OCI-LY1 (cell line): ENCODE measurements around the gene LDAH.

ENCODE experiments used
- H2AFZ ChIP-seq: fragments of 200-600 bp; sonication (generic), shearing (Covaris generic); 2 replicates; pipeline ENCODE4 v1.6.0; 2014; ENCODE audit warnings: antibody characterized with exemption, mild to moderate bottlenecking, low read length
- H3F3A ChIP-seq: fragments of 200-600 bp; sonication (generic), shearing (Covaris generic); 2 replicates; pipeline ENCODE4 v1.6.0; 2014; ENCODE audit warnings: mild to moderate bottlenecking, antibody characterized with exemption, low read length, moderate library complexity; ENCODE audit not compliant: insufficient read depth
- H3K27ac ChIP-seq: fragments of 200-600 bp; sonication (generic); 2 replicates; pipeline ENCODE4 v1.5.1; 2014; ENCODE audit warnings: low read length, mixed run types, mild to moderate bottlenecking, low read depth; ENCODE audit not compliant: poor library complexity, severe bottlenecking
- H3K27me3 ChIP-seq: fragments of 200-600 bp; sonication (generic); 2 replicates; pipeline ENCODE4 v1.6.0; 2014; ENCODE audit warnings: antibody characterized with exemption, mild to moderate bottlenecking, low read length, moderate library complexity; ENCODE audit not compliant: insufficient read depth
- H3K36me3 ChIP-seq: fragments of 200-600 bp; sonication (generic); 2 replicates; pipeline ENCODE4 v1.6.1; 2014; ENCODE audit warnings: mild to moderate bottlenecking, antibody characterized with exemption, low read length, moderate library complexity, mixed read lengths; ENCODE audit not compliant: insufficient read depth
- H3K4me1 ChIP-seq: fragments of 200-600 bp; sonication (generic); 2 replicates; pipeline ENCODE4 v1.5.1; 2014; ENCODE audit warnings: mild to moderate bottlenecking, low read length, moderate library complexity; ENCODE audit not compliant: insufficient read depth, severe bottlenecking
- H3K4me2 ChIP-seq: fragments of 200-600 bp; sonication (generic), shearing (Covaris generic); 2 replicates; pipeline ENCODE4 v1.6.1; 2014; ENCODE audit warnings: low read length
- H3K4me3 ChIP-seq: fragments of 200-600 bp; sonication (generic); 2 replicates; pipeline ENCODE4 v1.5.1; 2014; ENCODE audit warnings: low read length, low read depth, mild to moderate bottlenecking, mixed read lengths; ENCODE audit not compliant: poor library complexity, severe bottlenecking
- H3K79me2 ChIP-seq: fragments of 200-600 bp; shearing (Covaris generic); 2 replicates; pipeline ENCODE4 v1.6.1; 2016; ENCODE audit warnings: mixed run types, low read length, mixed read lengths; ENCODE audit not compliant: insufficient read depth
- H3K9ac ChIP-seq: fragments of 200-600 bp; sonication (generic), shearing (Covaris generic); 2 replicates; pipeline ENCODE4 v1.6.1; 2014; ENCODE audit warnings: mild to moderate bottlenecking, low read length, mixed read lengths
- H3K9me2 ChIP-seq: fragments of 200-600 bp; sonication (generic), shearing (Covaris generic); 2 replicates; pipeline ENCODE4 v1.6.1; 2014; ENCODE audit warnings: low read depth, mild to moderate bottlenecking, low read length, mixed read lengths
- H3K9me3 ChIP-seq: fragments of 200-600 bp; shearing (Covaris generic); 2 replicates; pipeline ENCODE4 v1.6.1; 2014; ENCODE audit warnings: low read length, mixed read lengths
- H4K20me1 ChIP-seq: fragments of 200-600 bp; sonication (generic), shearing (Covaris generic); 2 replicates; pipeline ENCODE4 v1.6.0; 2016; ENCODE audit warnings: mild to moderate bottlenecking, low read length; ENCODE audit not compliant: insufficient read depth
- EZH2 ChIP-seq: fragments of 200-600 bp; sonication (generic), shearing (Covaris generic); IDR thresholded peaks from 2 replicates; pipeline ENCODE4 v1.8.0; 2017; ENCODE audit warnings: borderline replicate concordance, mixed run types, mild to moderate bottlenecking, antibody characterized with exemption, low read length, moderate library complexity, mixed read lengths
- TF ChIP-seq, protein P1 (sequence below): fragments of 200-600 bp; sonication (generic), shearing (Covaris generic); IDR thresholded peaks from 2 replicates; pipeline ENCODE4 v1.5.1; 2017; ENCODE audit warnings: mild to moderate bottlenecking, antibody characterized with exemption, low read length, moderate library complexity, mixed read lengths

The LDAH gene

DNA sequence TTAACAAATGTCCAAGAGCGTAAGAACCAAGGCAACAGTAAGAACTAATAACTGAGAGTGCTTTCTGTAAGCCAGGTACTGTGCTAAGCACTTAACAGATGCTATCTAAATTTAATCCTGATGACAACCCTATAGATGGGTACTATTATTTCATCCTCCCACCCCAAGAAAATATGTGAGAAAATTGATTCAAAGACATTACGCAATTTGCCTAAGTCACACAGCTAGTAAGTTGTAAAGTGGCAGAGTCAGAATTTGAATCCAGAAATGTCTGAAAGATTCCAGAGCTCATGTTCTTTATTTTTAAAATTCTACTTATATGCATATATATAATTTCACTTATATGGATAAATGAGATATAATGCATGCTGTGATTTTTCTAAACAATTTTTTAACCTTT is 10.1 kb downstream of the LDAH start:
- TF ChIP-seq EZH2, result no peak
- TF ChIP-seq, protein P1, sequence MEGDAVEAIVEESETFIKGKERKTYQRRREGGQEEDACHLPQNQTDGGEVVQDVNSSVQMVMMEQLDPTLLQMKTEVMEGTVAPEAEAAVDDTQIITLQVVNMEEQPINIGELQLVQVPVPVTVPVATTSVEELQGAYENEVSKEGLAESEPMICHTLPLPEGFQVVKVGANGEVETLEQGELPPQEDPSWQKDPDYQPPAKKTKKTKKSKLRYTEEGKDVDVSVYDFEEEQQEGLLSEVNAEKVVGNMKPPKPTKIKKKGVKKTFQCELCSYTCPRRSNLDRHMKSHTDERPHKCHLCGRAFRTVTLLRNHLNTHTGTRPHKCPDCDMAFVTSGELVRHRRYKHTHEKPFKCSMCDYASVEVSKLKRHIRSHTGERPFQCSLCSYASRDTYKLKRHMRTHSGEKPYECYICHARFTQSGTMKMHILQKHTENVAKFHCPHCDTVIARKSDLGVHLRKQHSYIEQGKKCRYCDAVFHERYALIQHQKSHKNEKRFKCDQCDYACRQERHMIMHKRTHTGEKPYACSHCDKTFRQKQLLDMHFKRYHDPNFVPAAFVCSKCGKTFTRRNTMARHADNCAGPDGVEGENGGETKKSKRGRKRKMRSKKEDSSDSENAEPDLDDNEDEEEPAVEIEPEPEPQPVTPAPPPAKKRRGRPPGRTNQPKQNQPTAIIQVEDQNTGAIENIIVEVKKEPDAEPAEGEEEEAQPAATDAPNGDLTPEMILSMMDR, result no peak

DNA sequence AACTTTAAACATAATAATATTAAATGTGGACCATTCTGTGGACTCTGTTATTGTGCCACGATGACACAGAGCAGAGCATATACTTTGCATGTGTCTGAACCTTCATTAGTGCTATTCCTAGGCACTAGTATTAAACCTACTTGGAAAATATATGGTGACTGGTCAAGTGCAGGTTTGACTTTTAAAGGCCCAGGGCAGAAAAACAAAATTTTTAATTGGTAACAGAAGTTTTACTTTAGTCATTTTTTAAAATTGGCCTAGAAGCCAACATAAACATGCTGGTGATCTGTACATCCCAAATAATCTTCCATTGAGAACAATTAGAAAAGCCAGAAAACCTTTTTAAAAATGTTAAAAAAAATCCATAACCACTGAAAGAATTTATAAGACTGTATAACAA is 16.6 kb downstream of the LDAH start:
- no peak overlapping the region for H3K9ac ChIP-seq
- H3K36me3 ChIP-seq, result no peaks in the 10 kb centered on the region
- H3K27ac ChIP-seq, result no peak overlapping the region
- no peak overlapping the region for H3K4me3 ChIP-seq
- H3K4me1 ChIP-seq, result no peaks in the 10 kb centered on the region
- no peak for TF ChIP-seq EZH2
- TF ChIP-seq, protein P1, result no peak
- H3K9me3 ChIP-seq, result no peaks in the 10 kb centered on the region
- H3K27me3 ChIP-seq, result no peaks in the 10 kb centered on the region
- no peaks in the 10 kb centered on the region for H3F3A ChIP-seq
- H2AFZ ChIP-seq, result no peak overlapping the region
- no peaks in the 10 kb centered on the region for H3K9me2 ChIP-seq
- no peaks in the 10 kb centered on the region for H4K20me1 ChIP-seq
- H3K4me2 ChIP-seq, result no peak overlapping the region
- peaks cover 23% of the 10 kb centered on the region; the same call in 1 of the 2 replicates for H3K79me2 ChIP-seq

More for the DNA sequence above, 10.1 kb downstream of the LDAH start:
- no peak overlapping the region for H3K9ac ChIP-seq
- H3K4me1 ChIP-seq, result no peaks in the 10 kb centered on the region
- no peak overlapping the region for H3K4me2 ChIP-seq
- peaks cover 43% of the 10 kb centered on the region for H3K79me2 ChIP-seq
- no peak overlapping the region for H3K27ac ChIP-seq
- H3K9me2 ChIP-seq, result no peaks in the 10 kb centered on the region
- no peaks in the 10 kb centered on the region for H3K27me3 ChIP-seq
- no peak overlapping the region for H3K4me3 ChIP-seq
- H3K9me3 ChIP-seq, result peaks cover 9% of the 10 kb centered on the region
- peaks cover 8% of the 10 kb centered on the region for H3K36me3 ChIP-seq
- H2AFZ ChIP-seq, result no peak overlapping the region
- H3F3A ChIP-seq, result no peaks in the 10 kb centered on the region
- H4K20me1 ChIP-seq, result 0 out of 2 replicates have a peak, but pooled peaks cover 2% of the 10 kb centered on the region

DNA sequence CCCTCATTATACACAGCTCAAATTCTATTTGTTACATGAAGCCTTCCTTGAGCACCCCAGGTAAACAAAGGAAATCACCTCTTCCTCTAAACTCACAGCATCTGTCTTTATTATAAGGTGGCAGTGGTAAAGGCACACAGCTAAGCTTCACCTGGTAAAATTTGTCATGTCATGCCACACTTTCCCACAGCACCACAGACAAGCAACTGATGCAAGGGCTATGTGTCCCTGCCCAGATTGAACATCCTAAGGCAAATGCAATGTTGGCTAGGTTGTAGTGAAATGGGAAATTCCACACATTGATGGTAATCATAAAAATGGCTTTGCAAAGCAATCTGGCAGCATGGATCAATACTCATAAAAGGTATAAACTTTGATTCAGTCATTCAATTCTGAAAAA is 18.9 kb downstream of the LDAH start:
- Histone ChIP-seq H2AFZ (no peak overlapping the region), H3K4me2 (no peak overlapping the region), H3K9ac (no peak overlapping the region), H3K9me2 (no peaks in the 10 kb centered on the region), H3K27ac (no peak overlapping the region), H3K4me1 (no peaks in the 10 kb centered on the region), H3K36me3 (peaks cover 6% of the 10 kb centered on the region; the same call in 1 of the 2 replicates), H3K79me2 (peaks cover 18% of the 10 kb centered on the region; the same call in 1 of the 2 replicates), H3K4me3 (no peak overlapping the region), H3F3A (no peaks in the 10 kb centered on the region), H3K9me3 (no peaks in the 10 kb centered on the region), H3K27me3 (no peaks in the 10 kb centered on the region), H4K20me1 (no peaks in the 10 kb centered on the region)
- no peak for TF ChIP-seq EZH2
- TF ChIP-seq, protein P1, result no peak
